Thoracic aorta (tissue), 2 donors: ENCODE measurements around the gene MDH1B. TPM values are rescaled to one million over a fixed set of nuclear protein-coding genes. Genes with fewer than 3 reads are reported as not detected.

ENCODE experiments used
- ATAC-seq: fragments of 150-250 bp; one replicate; pipeline ENCODE4 v1.8.0; 2017; ENCODE audit warnings: low read depth; ENCODE audit not compliant: insufficient number of reproducible peaks, low FRiP score
- DNase-seq: peaks from one replicate; pipeline ENCODE4 v3.0.0-alpha.2; 2020; ENCODE audit warnings: low spot score
- H3K27ac ChIP-seq, 2 donors: fragments of 200-600 bp; sonication (generic); 1 replicate in 1 of 2; 2 replicates in 1 of 2; pipeline ENCODE4 v1.5.1; 2016; ENCODE audit warnings: mild to moderate bottlenecking in 2 of 2, moderate library complexity in 2 of 2
- H3K27me3 ChIP-seq: fragments of 200-600 bp; sonication (generic); replicated peaks from 2 replicates; pipeline ENCODE4 v1.6.0; 2016; ENCODE audit warnings: mild to moderate bottlenecking; ENCODE audit not compliant: insufficient read depth
- H3K36me3 ChIP-seq: fragments of 200-600 bp; sonication (generic); one replicate; pipeline ENCODE4 v1.5.1; 2016
- H3K4me1 ChIP-seq, 2 donors: fragments of 200-600 bp; sonication (generic); 1 replicate in 1 of 2; 2 replicates in 1 of 2; pipeline versions ENCODE4 v1.5.1 to v1.6.0; 2016; ENCODE audit warnings: low read depth in 2 of 2, mild to moderate bottlenecking in 1 of 2; ENCODE audit not compliant: control insufficient read depth in 1 of 2
- H3K4me3 ChIP-seq: fragments of 200-600 bp; sonication (generic); 2 replicates; pipeline ENCODE4 v1.5.1; 2016; ENCODE audit warnings: mild to moderate bottlenecking
- H3K9me3 ChIP-seq: fragments of 200-600 bp; sonication (generic); 2 replicates; pipeline ENCODE4 v1.5.1; 2016
- total RNA-seq, 2 donors: library from RNA; depleted of rRNA; stranded (reverse); fragments of >200 nt; gene quantifications; one replicate each; pipeline versions ENCODE4 v1.1.0 to v1.2.3, GENCODE V29; 2016
- TF ChIP-seq, protein P1 (sequence below): fragments of 200-600 bp; sonication (generic); IDR thresholded peaks from one replicate; pipeline ENCODE4 v1.5.1; 2019; ENCODE audit warnings: antibody characterized with exemption

The MDH1B gene
- total RNA-seq, 2 donors from 2014 or later: 1.4 TPM; not detected in 1

- no peaks in the 10 kb centered on the region for H3K9me3 ChIP-seq
- H3K27ac ChIP-seq: no peak overlapping the region
- ATAC-seq: no peak
- no peaks in the 10 kb centered on the region for H3K4me1 ChIP-seq
- no peaks in the 10 kb centered on the region for H3K36me3 ChIP-seq
- TF ChIP-seq, protein P1, sequence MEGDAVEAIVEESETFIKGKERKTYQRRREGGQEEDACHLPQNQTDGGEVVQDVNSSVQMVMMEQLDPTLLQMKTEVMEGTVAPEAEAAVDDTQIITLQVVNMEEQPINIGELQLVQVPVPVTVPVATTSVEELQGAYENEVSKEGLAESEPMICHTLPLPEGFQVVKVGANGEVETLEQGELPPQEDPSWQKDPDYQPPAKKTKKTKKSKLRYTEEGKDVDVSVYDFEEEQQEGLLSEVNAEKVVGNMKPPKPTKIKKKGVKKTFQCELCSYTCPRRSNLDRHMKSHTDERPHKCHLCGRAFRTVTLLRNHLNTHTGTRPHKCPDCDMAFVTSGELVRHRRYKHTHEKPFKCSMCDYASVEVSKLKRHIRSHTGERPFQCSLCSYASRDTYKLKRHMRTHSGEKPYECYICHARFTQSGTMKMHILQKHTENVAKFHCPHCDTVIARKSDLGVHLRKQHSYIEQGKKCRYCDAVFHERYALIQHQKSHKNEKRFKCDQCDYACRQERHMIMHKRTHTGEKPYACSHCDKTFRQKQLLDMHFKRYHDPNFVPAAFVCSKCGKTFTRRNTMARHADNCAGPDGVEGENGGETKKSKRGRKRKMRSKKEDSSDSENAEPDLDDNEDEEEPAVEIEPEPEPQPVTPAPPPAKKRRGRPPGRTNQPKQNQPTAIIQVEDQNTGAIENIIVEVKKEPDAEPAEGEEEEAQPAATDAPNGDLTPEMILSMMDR: no peak
- DNase-seq: no peak
- no peak overlapping the region for H3K4me3 ChIP-seq
- H3K27me3 ChIP-seq: no peaks in the 10 kb centered on the region
Measured at GRCh38 chr2:206692971-206693370, 72.2 kb downstream of the MDH1B start.

- no peaks in the 10 kb centered on the region for H3K9me3 ChIP-seq
- H3K4me3 ChIP-seq: no peak overlapping the region
- H3K36me3 ChIP-seq: no peaks in the 10 kb centered on the region
- ATAC-seq: no peak
- H3K27me3 ChIP-seq: no peaks in the 10 kb centered on the region
- no peaks in the 10 kb centered on the region for H3K4me1 ChIP-seq
- H3K27ac ChIP-seq: no peak overlapping the region
- TF ChIP-seq, protein P1: no peak
- no peak for DNase-seq
Measured at GRCh38 chr2:206688990-206689389, 76.1 kb downstream of the MDH1B start.

GRCh38 chr2:206688453-206688852 lies 76.7 kb downstream of the MDH1B start:
- H3K27me3 ChIP-seq: no peaks in the 10 kb centered on the region
- H3K9me3 ChIP-seq: no peaks in the 10 kb centered on the region
- ATAC-seq: no peak
- no peaks in the 10 kb centered on the region for H3K4me1 ChIP-seq
- TF ChIP-seq, protein P1: no peak
- H3K27ac ChIP-seq: no peak overlapping the region
- no peak overlapping the region for H3K4me3 ChIP-seq
- H3K36me3 ChIP-seq: no peaks in the 10 kb centered on the region
- no peak for DNase-seq

Other genes with a start within 250 kb of the MDH1B start
- not detected for gene FAM237A, start 122.8 kb downstream of the MDH1B start, total RNA-seq
- not detected for gene DYTN, start 46.9 kb downstream of the MDH1B start, total RNA-seq
- 10 to 100 TPM; 21.9 to 32.6 TPM for gene FASTKD2, start 278 bp upstream of the MDH1B start, total RNA-seq
- 1 to 10 TPM in 1 of 2 donors, not detected in 1; 3.0 TPM for gene CPO, start 174.2 kb upstream of the MDH1B start, total RNA-seq